SKM-1 treated with dmso at 0.1 percent for 144 hours (cell line): ENCODE measurements around the gene PRRG4.
"Not testable (repeated sequence)": the region's sequence is repeated elsewhere in the genome, so short reads cannot be mapped to it uniquely, and the experiment has no call there.

ENCODE experiments used
- DNase-seq: peaks from one replicate; lab custom pipeline; 2025; ENCODE audit not compliant: unreplicated experiment; lab: John Stamatoyannopoulos, UW

PRRG4 gene

DNA sequence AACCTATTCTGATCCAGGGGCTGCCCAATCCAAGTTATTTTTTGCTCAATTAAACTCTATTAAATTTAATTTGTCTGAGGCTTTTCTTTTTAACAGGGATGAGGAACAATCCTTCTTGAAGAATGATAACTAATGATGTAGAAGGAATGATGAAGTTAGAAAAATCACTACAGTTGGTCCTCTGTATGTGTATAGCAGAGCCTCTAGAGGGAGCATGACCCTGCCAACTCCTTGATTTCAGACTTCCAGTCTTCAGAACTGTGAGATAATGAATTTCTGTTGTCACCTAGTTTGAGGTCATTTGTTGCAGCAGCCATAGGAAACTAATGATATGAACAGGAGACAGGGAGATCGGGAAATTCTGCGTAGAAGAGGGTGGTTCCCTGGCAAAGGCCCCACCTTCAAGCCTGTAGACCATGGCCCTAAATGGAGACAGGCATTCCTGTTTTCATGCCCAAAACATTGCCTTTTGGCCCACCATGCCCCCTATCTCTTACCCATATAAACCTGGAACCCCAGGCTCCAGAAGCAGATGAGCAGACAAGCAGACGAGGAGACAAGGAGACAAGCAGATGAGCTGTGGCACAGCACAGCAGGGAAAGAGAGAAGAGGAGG, 55.1 kb downstream of the PRRG4 start:
- DNase-seq: peak; percentile 18

- no peak for DNase-seq
Measured at GRCh38 chr11:32885556-32885955, 55.8 kb downstream of the PRRG4 start.

- DNase-seq: no peak
Measured at GRCh38 chr11:32886180-32886579, 56.5 kb downstream of the PRRG4 start.

DNA sequence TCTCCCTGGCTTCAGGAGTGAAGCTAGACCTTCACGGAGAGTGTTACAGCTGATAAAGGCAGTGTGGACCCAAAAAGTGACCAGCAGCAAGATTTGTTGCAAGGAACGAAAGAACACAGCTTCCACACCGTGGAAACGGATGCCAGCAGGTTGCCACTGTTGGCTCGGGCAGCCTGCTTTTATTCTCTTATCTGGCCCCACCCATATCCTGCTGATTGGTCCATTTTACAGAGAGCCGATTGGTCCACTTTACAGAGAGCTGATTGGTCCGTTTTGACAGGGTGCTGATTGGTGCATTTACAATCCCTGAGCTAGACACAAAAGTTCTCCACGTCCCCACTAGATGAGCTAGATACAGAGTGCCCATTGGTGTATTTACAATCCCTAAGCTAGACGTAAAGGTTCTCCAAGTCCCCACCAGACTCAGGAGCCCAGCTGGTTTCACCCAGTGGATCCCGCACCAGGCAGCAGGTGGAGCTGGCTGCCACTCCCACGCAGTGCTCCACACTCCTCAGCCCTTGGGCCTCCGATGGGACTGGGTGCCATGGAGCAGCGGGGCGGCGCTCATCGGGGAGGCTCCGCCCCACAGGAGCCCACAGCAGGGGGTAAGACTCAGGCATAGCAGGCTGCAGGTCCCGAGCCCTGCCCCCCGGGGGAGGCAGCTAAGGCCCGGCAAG, 58.1 kb downstream of the PRRG4 start:
- DNase-seq: not testable (repeated sequence)

- DNase-seq: not testable (repeated sequence)
Measured at GRCh38 chr11:32888384-32888710, 58.6 kb downstream of the PRRG4 start.

GRCh38 chr11:32888805-32889204, 59.1 kb downstream of the PRRG4 start:
- no peak for DNase-seq

DNA sequence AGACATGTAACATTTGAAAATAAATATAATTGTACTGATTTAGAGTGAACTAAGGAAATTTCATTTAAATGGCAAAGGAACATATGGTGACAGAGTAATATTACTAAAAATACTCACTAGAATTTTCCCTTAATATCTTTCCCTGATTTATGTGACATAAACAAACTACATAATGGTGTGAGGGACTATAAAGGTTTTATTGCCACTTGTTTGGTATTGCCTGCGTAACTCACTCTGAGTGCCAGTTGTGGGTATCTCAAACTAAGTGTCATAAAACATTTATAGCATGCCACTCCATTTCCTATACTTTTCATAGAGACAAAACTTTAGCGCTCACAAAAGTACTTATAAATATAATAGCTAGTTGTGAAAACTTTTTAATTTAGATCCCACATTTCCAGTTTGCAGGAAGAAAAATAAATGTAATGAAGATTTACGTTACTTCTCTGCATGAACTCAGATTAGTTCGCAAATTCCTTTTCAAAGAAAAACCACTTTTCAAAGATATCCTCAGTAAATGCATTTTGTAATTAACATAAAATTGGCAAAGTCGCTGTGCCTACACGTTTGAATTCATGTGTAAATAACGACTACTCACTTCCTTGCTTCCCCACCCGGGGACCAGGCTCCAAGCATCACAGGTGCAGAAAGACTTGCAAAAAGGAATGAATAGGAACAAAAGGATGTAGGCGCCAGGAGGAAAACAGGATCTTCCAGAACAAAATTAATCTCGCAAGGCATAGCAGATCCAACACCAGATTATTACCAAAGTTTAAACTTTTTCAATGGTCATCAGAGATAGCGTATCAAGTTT, 61.3 kb downstream of the PRRG4 start:
- DNase-seq: no peak

DNA sequence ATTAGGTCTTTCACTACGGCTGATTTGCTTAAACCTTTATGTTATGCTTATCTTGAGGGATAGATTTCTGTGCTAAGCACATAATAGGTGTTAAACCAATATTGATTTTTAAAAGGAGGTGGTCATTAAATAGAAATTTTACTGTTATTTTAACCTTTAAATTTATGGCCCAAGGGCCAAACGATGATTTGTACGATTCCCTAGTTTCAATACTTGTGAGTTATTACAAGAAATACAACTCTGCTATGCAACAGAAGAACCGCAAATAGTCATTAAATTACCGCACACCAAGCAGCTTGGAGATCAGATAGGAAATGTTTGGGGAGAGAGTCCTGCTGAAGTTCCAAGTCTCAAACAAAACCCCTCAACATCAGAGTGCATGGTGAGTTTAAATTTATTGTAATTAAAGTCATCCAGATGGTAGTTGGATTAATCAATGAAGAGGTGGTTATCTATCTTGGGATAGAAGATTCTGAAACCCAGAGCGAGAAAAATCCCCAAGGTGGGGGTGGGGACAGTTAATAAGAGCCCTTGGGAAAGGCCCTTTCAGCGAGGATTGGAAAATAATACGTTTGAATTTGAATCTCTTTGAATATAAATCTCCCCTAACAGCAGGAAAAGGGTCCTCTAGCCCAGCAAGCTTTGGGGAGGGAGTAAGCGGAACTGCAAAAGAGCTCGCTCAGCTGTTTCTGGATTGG, 62.1 kb downstream of the PRRG4 start:
- DNase-seq: no peak

- DNase-seq: peak; percentile 67
Measured at GRCh38 chr11:32892355-32893092, 62.8 kb downstream of the PRRG4 start, which contains the start of gene QSER1. Gene QSER1, plus strand, starts transcription at chr11:32892811. Its CDS starts 315 bp downstream, at chr11:32893126.

DNA sequence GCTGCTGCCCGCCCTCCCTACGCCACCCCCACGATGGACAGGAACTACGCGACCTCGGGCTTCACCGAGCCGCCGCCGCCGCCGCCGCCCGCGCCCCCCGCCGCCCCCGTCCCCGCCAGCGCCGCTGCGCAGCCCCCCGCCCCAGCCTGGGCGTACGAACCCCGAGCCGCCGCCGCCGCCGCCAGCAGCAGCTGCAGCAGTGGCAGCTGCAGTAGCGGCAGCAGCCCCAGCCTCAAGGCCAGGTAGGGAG, 63.3 kb downstream of the PRRG4 start:
- no peak for DNase-seq

- peak; percentile 28 for DNase-seq
Measured at GRCh38 chr11:32893343-32894148, 63.8 kb downstream of the PRRG4 start.

DNA sequence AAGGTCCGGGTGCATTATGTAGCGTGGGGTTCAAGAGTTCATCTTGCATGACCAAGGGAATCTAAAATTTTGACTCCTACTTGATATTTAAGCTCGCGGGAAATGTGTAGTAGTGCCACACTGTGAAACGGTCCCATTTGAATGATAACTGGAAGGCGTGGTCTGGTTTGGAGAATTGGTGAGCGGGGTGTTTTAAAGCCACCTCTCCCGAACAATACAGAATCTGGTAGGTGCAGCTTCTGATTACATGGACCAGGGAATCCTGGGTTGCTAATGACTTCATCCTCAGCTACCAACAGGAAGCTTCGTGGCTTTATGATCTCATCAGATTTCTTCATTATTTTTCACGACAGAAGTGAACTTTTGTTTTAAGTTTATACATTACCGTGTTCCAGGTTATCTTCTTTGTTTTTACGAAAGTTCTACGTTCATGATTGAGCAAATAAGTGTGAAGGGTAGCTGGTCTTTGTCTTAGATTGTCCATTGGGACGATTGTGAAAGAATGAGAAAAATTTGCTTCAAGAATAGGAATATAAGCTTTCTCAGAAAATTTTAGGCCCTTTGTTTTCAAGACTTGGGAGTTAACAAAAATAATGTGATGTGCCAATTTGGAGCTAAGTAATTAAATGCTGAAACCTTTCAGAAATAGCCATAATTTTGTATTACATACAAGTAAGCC, 64.6 kb downstream of the PRRG4 start:
- peak; percentile 48 for DNase-seq

DNA sequence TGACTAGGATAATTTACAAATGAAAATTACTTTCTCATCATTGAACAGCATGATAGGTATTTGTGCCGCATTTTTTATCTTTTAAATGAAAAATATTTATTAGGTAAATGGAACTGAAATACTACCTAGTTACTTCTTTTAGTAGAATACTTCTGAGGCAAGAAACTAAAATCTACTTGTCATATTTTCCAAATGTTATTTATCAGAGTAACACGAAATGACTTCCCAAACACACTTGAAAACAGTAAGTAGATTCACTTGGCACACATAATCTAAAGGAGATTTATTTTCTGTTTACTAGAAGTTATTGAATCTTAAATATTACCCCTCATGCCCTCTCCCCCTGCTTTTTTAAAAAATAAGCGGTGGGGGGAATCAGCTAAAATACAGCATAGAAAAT, 65.2 kb downstream of the PRRG4 start:
- no peak for DNase-seq

DNA sequence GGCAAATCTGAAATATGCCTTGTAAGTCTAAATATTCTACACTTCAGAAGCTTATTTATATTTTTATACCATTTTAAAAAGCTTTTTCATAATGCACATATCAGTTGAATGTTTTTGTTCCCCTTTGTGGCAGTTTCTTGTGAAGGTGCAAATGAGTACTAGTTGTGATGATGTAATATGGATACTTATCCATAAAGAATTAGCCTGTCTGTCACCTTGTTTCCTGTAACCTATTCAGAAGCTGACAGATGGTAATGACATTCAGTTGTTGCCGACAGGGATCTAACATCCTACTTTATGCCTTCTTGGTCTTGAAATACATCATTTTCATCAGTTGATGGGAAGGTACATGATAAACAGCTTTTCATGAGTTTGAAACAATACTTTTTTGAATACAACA, 65.7 kb downstream of the PRRG4 start:
- no peak for DNase-seq

DNA sequence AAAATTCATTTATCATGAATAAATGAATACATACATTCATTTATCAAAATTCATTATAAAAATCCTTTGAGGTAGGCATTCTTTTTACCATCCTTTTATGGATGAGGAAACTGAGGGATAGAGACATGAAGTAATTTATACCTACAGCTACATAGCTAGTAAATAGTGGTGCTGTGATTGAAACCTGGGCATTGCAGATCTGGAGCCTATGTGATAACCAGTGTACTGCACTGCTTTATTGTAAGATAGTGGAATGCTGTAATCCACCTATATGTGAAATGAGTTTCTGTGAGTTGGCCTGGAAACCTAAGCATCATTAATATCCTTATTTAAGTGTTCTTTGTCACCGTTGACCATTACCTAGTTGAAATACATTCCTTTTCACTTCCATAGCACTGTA, 67.4 kb downstream of the PRRG4 start:
- DNase-seq: no peak

- DNase-seq: no peak
Measured at GRCh38 chr11:32899438-32899837, 69.7 kb downstream of the PRRG4 start.

- DNase-seq: peak; percentile 6
Measured at GRCh38 chr11:32902089-32902665, 72.5 kb downstream of the PRRG4 start.

GRCh38 chr11:32905028-32905667, 75.4 kb downstream of the PRRG4 start:
- DNase-seq: no peak
